Neural cell (in vitro differentiated cells): Measurements from ENCODE around the gene TMEM19. TPM values are rescaled to one million over a fixed set of nuclear protein-coding genes. Genes with fewer than 3 reads are reported as not detected.

Experiments used
- H2AFZ ChIP-seq: fragments of 200-600, 300-800 bp; sonication (generic), shearing (Covaris generic); 2 replicates; pipeline ENCODE4 v1.6.0; 2014; ENCODE audit warnings: low read depth, mild to moderate bottlenecking, antibody characterized with exemption, low read length, moderate library complexity
- H3F3A ChIP-seq: fragments of 200-600 bp; shearing (Covaris generic); 2 replicates; pipeline ENCODE4 v1.6.1; 2016; ENCODE audit warnings: mild to moderate bottlenecking, moderate library complexity, mixed read lengths, antibody characterized with exemption, low read length; ENCODE audit not compliant: insufficient read depth, poor library complexity, severe bottlenecking
- H3K27ac ChIP-seq: fragments of 200-600, 300-800 bp; sonication (generic), shearing (Covaris generic); 2 replicates; pipeline ENCODE4 v1.5.1; 2014; ENCODE audit warnings: mild to moderate bottlenecking, low read length, moderate library complexity
- H3K27me3 ChIP-seq: fragments of 300-800, 200-600 bp; sonication (generic), shearing (Covaris generic); 2 replicates; pipeline ENCODE4 v1.6.0; 2014; ENCODE audit warnings: mild to moderate bottlenecking, low read depth, low read length, moderate library complexity; ENCODE audit not compliant: insufficient read depth
- H3K36me3 ChIP-seq: fragments of 300-800, 200-600 bp; sonication (generic), shearing (Covaris generic); 2 replicates; pipeline ENCODE4 v1.5.1; 2014; ENCODE audit warnings: mild to moderate bottlenecking, antibody characterized with exemption, low read length, moderate library complexity; ENCODE audit not compliant: insufficient read depth
- H3K4me2 ChIP-seq: fragments of 300-800, 200-600 bp; sonication (generic), shearing (Covaris generic); 2 replicates; pipeline ENCODE4 v1.6.0; 2014; ENCODE audit warnings: mild to moderate bottlenecking, low read length
- H3K4me3 ChIP-seq: fragments of 300-800, 200-600 bp; sonication (generic), shearing (Covaris generic); 2 replicates; pipeline ENCODE4 v1.5.1; 2014; ENCODE audit warnings: mild to moderate bottlenecking, low read length, moderate library complexity
- H3K79me2 ChIP-seq: fragments of 200-600 bp; shearing (Covaris generic); replicated peaks from 2 replicates; pipeline ENCODE4 v1.6.0; 2014; ENCODE audit warnings: mild to moderate bottlenecking, low read length, moderate library complexity; ENCODE audit not compliant: insufficient read depth
- H3K9ac ChIP-seq: fragments of 300-800, 200-600 bp; sonication (generic), shearing (Covaris generic); 2 replicates; pipeline ENCODE4 v1.6.1; 2016; ENCODE audit warnings: mild to moderate bottlenecking, low read length, mixed read lengths
- H3K9me2 ChIP-seq: fragments of 200-600 bp; shearing (Covaris generic); 2 replicates; pipeline ENCODE4 v1.6.1; 2016; ENCODE audit warnings: mild to moderate bottlenecking, low read length, mixed read lengths; ENCODE audit not compliant: insufficient read depth
- H3K9me3 ChIP-seq: fragments of 200-600, 300-800 bp; sonication (generic), shearing (Covaris generic); 2 replicates; pipeline ENCODE4 v1.6.1; 2016; ENCODE audit warnings: mild to moderate bottlenecking, mixed run types, low read length, moderate library complexity, mixed read lengths
- H4K20me1 ChIP-seq: fragments of 200-600 bp; shearing (Covaris generic); 2 replicates; pipeline ENCODE4 v1.6.1; 2016; ENCODE audit warnings: mild to moderate bottlenecking, mixed run types; ENCODE audit not compliant: insufficient read depth
- CTCF ChIP-seq: fragments of 450-650 bp; IDR thresholded peaks from 2 replicates; pipeline ENCODE4 v1.5.1; 2014; ENCODE audit warnings: antibody characterized with exemption, mild to moderate bottlenecking, moderate library complexity; ENCODE audit not compliant: poor library complexity, severe bottlenecking
- EP300 ChIP-seq: fragments of 450-650 bp; conservative IDR thresholded peaks from 2 replicates; pipeline ENCODE4 v1.6.1; 2014; ENCODE audit warnings: antibody characterized with exemption, mild to moderate bottlenecking, moderate library complexity; ENCODE audit not compliant: poor library complexity, severe bottlenecking
- EZH2 ChIP-seq: fragments of 200-600, 300-800 bp; shearing (Covaris generic), sonication (generic); IDR thresholded peaks from 2 replicates; pipeline ENCODE4 v1.6.1; 2014; ENCODE audit warnings: antibody characterized with exemption, low read length, borderline replicate concordance, mild to moderate bottlenecking; ENCODE audit not compliant: insufficient read depth, poor library complexity, severe bottlenecking
- MXI1 ChIP-seq: fragments of 450-650 bp; conservative IDR thresholded peaks from 2 replicates; pipeline ENCODE4 v1.6.1; 2014; ENCODE audit warnings: antibody characterized with exemption, mild to moderate bottlenecking; ENCODE audit not compliant: poor library complexity, severe bottlenecking
- POLR2AphosphoS5 ChIP-seq: IDR thresholded peaks from 2 replicates; pipeline ENCODE4 v1.6.1; 2012
- RAD21 ChIP-seq: fragments of 450-650 bp; conservative IDR thresholded peaks from 2 replicates; pipeline ENCODE4 v1.6.1; 2014; ENCODE audit warnings: antibody characterized with exemption, mild to moderate bottlenecking, moderate library complexity
- REST ChIP-seq: IDR thresholded peaks from 2 replicates; pipeline ENCODE4 v1.6.1; 2012; ENCODE audit warnings: borderline replicate concordance
- SMC3 ChIP-seq: fragments of 450-650 bp; conservative IDR thresholded peaks from 2 replicates; pipeline ENCODE4 v1.6.1; 2014; ENCODE audit warnings: antibody characterized with exemption, mild to moderate bottlenecking, moderate library complexity; ENCODE audit not compliant: poor library complexity
- TAF1 ChIP-seq: IDR thresholded peaks from 2 replicates; pipeline ENCODE4 v1.6.1; 2012; ENCODE audit warnings: low read depth
- polyA plus RNA-seq: library from polyadenylated mRNA; depleted of rRNA; stranded (reverse); fragments of >200 nt; gene quantifications from 2 replicates; pipeline ENCODE4 v1.2.3, GENCODE V29; 2014

Gene TMEM19
- polyA plus RNA-seq, 1 donor from 2014 or later: 24.2 TPM

GRCh38 chr12:71683633-71684032 is 2.2 kb upstream of the TMEM19 start:
- no peaks in the 10 kb centered on the region for H3K27me3 ChIP-seq
- peaks cover 5% of the 10 kb centered on the region for H3K79me2 ChIP-seq
- no peak overlapping the region for H2AFZ ChIP-seq
- no peak overlapping the region for H3K27ac ChIP-seq
- H3K4me3 ChIP-seq: no peak overlapping the region
- no peak overlapping the region for H3K9ac ChIP-seq
- H3K4me2 ChIP-seq: no peak overlapping the region
- no peaks in the 10 kb centered on the region for H3K9me3 ChIP-seq
- TF ChIP-seq CTCF (no peak), POLR2AphosphoS5 (no peak), EP300 (no peak)
- no peaks in the 10 kb centered on the region for H3K9me2 ChIP-seq
- H4K20me1 ChIP-seq: no peaks in the 10 kb centered on the region
- H3K36me3 ChIP-seq: no peaks in the 10 kb centered on the region
- H3F3A ChIP-seq: no peaks in the 10 kb centered on the region

- no peak overlapping the region for H2AFZ ChIP-seq
- TF ChIP-seq RAD21 (no peak), MXI1 (no peak), TAF1 (no peak), SMC3 (no peak), CTCF (no peak), REST (no peak), EP300 (no peak), POLR2AphosphoS5 (no peak), EZH2 (no peak)
- no peak overlapping the region for H3K4me3 ChIP-seq
- H3K36me3 ChIP-seq: no peaks in the 10 kb centered on the region
- no peaks in the 10 kb centered on the region for H4K20me1 ChIP-seq
- H3K27ac ChIP-seq: no peak overlapping the region
- no peaks in the 10 kb centered on the region for H3K27me3 ChIP-seq
- H3K79me2 ChIP-seq: peaks cover 9% of the 10 kb centered on the region
- no peaks in the 10 kb centered on the region for H3K9me3 ChIP-seq
- no peak overlapping the region for H3K4me2 ChIP-seq
- no peaks in the 10 kb centered on the region for H3K9me2 ChIP-seq
- H3K9ac ChIP-seq: no peak overlapping the region
- no peaks in the 10 kb centered on the region for H3F3A ChIP-seq
These were observed 1.8 kb upstream of the TMEM19 start for GRCh38 chr12:71684081-71684480.
